ENCODE results near the gene MAMDC2. TPM values are rescaled to one million over a fixed set of nuclear protein-coding genes. Genes with fewer than 3 reads are reported as not detected.

The MAMDC2 gene
- total and polyA plus RNA-seq, 2 of the 8 experiments (the other 6 are each of a cell fraction or from before 2014, with no cell fraction given): 6.1 to 15.4 TPM

GRCh38 chr9:70152350-70152749 lies 108.7 kb downstream of the MAMDC2 start:
- no peaks in the 10 kb centered on the region for H3K27me3 ChIP-seq (replicated peaks in 1 of 4; ENCODE audit: control insufficient read depth in 3 of 4, extremely low read depth in 1 of 4, insufficient read depth in 3 of 4, low read length in 3 of 4)
- H3K14ac ChIP-seq (ENCODE audit: insufficient read length): no peak overlapping the region
- no peak overlapping the region for H2BK12ac ChIP-seq (ENCODE audit: low read depth, low read length)
- WGBS, 2 experiments (ENCODE audit: extremely low coverage in 1 of 2, insufficient coverage in 1 of 2, insufficient read length in 1 of 2, insufficient replicate concordance in 2 of 2, low coverage in 1 of 2, low lambda C conversion rate in 2 of 2, missing lambda C conversion rate in 1 of 2): 90% methylated on average over 3 of the region's 3 CpGs; no CpG with 5 or more reads in 1 of the 2 experiments
- no peaks in the 10 kb centered on the region for H4K20me1 ChIP-seq (replicated peaks in 1 of 2; ENCODE audit: control insufficient read depth in 1 of 2, insufficient read depth in 2 of 2, low read length in 2 of 2)
- DNase-seq (ENCODE audit: low read depth in 1 of 2, low spot score in 2 of 2) (no peak), FAIRE-seq (no peak)
- no peak overlapping the region for H4K5ac ChIP-seq (ENCODE audit: insufficient read length, low read depth, low read length)
- TF ChIP-seq ZNF274 (IDR thresholded peaks at IDR 0.05; ENCODE audit: borderline replicate concordance, extremely low read depth, low read length): no peak
- no peak for TF ChIP-seq ATF3 (IDR thresholded peaks at IDR 0.05; ENCODE audit: insufficient read depth, low read depth, low read length)
- no peak for TF ChIP-seq TCF12 (IDR thresholded peaks at IDR 0.05; ENCODE audit: low read depth, low read length)
- no peak for TF ChIP-seq ASH2L (IDR thresholded peaks at IDR 0.05; ENCODE audit: low read length)
- no peak for TF ChIP-seq TAF1 (IDR thresholded peaks at IDR 0.05; ENCODE audit: low read depth, low read length)
- no peak for TF ChIP-seq HDAC2 (IDR thresholded peaks at IDR 0.05; ENCODE audit: borderline replicate concordance in 1 of 2, low read depth in 2 of 2, low read length in 2 of 2)
- no peak for TF ChIP-seq CTBP2 (IDR thresholded peaks at IDR 0.05; ENCODE audit: borderline replicate concordance, insufficient read depth, insufficient read length, low read length)
- no peak for TF ChIP-seq RAD21 (IDR thresholded peaks at IDR 0.05 in 1 of 2, conservative IDR thresholded peaks at IDR 0.05 in 1 of 2; ENCODE audit: low read depth in 2 of 2, low read length in 2 of 2)
- no peak for TF ChIP-seq SIN3A (conservative IDR thresholded peaks at IDR 0.05 in 1 of 2, IDR thresholded peaks at IDR 0.05 in 1 of 2; ENCODE audit: low read depth in 1 of 2, low read length in 2 of 2)
- TF ChIP-seq SAP30 (IDR thresholded peaks at IDR 0.05; ENCODE audit: insufficient read depth, insufficient replicate concordance, low read length): no peak
- H2BK120ac ChIP-seq (replicated peaks; ENCODE audit: low read depth, low read length): no peak overlapping the region
- POLR2A ChIA-PET (ENCODE audit: partially characterized antibody): interaction anchor here (1.0 kb wide), 1 partner anchor 17 kb away, joined by 4 read pairs; no protein-coding TSS in a partner anchor
- no peak overlapping the region for H3K56ac ChIP-seq (replicated peaks; ENCODE audit: insufficient read length, low read depth, low read length)
- no peaks in the 10 kb centered on the region for H3K36me3 ChIP-seq (ENCODE audit: control insufficient read depth in 2 of 4, insufficient read depth in 4 of 4, low read length in 3 of 4)
- CTCF ChIA-PET (ENCODE audit: partially characterized antibody): no interaction called here
- no peak overlapping the region for H3K4me3 ChIP-seq (ENCODE audit: extremely low read depth in 1 of 4, insufficient read depth in 2 of 4, low read depth in 3 of 4, low read length in 4 of 4)
- no peak overlapping the region for H3K27ac ChIP-seq (ENCODE audit: low read depth, low read length)
- H3K79me2 ChIP-seq (ENCODE audit: control insufficient read depth in 1 of 2, insufficient read depth in 2 of 2, low read length in 2 of 2): no peaks in the 10 kb centered on the region
- no peaks in the 10 kb centered on the region for H3K9me3 ChIP-seq (ENCODE audit: insufficient read depth in 2 of 2, low read depth in 1 of 2, low read length in 1 of 2)
- no peak overlapping the region for H3K9ac ChIP-seq (replicated peaks in 1 of 4; ENCODE audit: extremely low read depth in 1 of 4, low read depth in 3 of 4, low read length in 3 of 4)
- no peak overlapping the region for H3K23ac ChIP-seq (ENCODE audit: insufficient read length)
- H2BK20ac ChIP-seq (ENCODE audit: low read length): no peak overlapping the region
- H4K8ac ChIP-seq (ENCODE audit: extremely low read depth, insufficient read depth, low read length): no peak overlapping the region
- peaks cover 0 to 11% (median under 1%) of the 10 kb centered on the region in 4 experiments; a peak in 1 of 7 replicates for H3K4me1 ChIP-seq (replicated peaks in 1 of 4; ENCODE audit: control insufficient read depth in 3 of 4, insufficient read depth in 4 of 4, low read length in 3 of 4)
- H2AK5ac ChIP-seq (ENCODE audit: low read depth, low read length): no peak overlapping the region
- H2BK5ac ChIP-seq (ENCODE audit: low read depth, low read length): no peak overlapping the region
- no peak overlapping the region for H2AFZ ChIP-seq (ENCODE audit: low read length)
- no peak overlapping the region for H3K4ac ChIP-seq (replicated peaks; ENCODE audit: insufficient read length, low read depth, low read length)
- no peaks in the 10 kb centered on the region; the same call in 1 of the 2 replicates for H3K23me2 ChIP-seq (ENCODE audit: low read depth, low read length)
- H3K18ac ChIP-seq (ENCODE audit: extremely low read depth, low read length): no peak overlapping the region
- H3K79me1 ChIP-seq (ENCODE audit: low read depth, low read length): no peaks in the 10 kb centered on the region
- H4K91ac ChIP-seq (replicated peaks; ENCODE audit: insufficient read length, low read length): no peak overlapping the region
- H2BK15ac ChIP-seq (ENCODE audit: low read length): no peak overlapping the region
- no peak overlapping the region for H3K4me2 ChIP-seq (ENCODE audit: insufficient read depth in 1 of 2, low read depth in 2 of 2, low read length in 2 of 2)

Data from H1 (cell line).